VCaP (cell line): ENCODE results near the gene RIMS3.
"Not testable (repeated sequence)": the region's sequence is repeated elsewhere in the genome, so short reads cannot be mapped to it uniquely, and the experiment has no call there.

Source experiments
- H3K27ac ChIP-seq: fragments of 450-650 bp; 2 replicates; pipeline ENCODE4 v1.5.1; 2017
- CTCF ChIP-seq: fragments of 450-650 bp; conservative IDR thresholded peaks from 2 replicates; pipeline ENCODE4 v1.5.1; 2017; ENCODE audit warnings: mild to moderate bottlenecking, moderate library complexity

RIMS3 gene

GRCh38 chr1:40575336-40575735, 90.1 kb downstream of the RIMS3 start:
- H3K27ac ChIP-seq: no peak overlapping the region

GRCh38 chr1:40574805-40575204, 90.7 kb downstream of the RIMS3 start:
- H3K27ac ChIP-seq: not testable (repeated sequence)

More at GRCh38 chr1:40575336-40575735, 90.1 kb downstream of the RIMS3 start:
- no peak for TF ChIP-seq CTCF
